Prostate gland (tissue), 2 donors: ENCODE data around the gene PTPN13. TPM values are rescaled to one million over a fixed set of nuclear protein-coding genes. Genes with fewer than 3 reads are reported as not detected.

ENCODE experiments used
- DNase-seq: peaks from one replicate; pipeline ENCODE4 v3.0.0-alpha.2; 2019; ENCODE audit warnings: low spot score
- H3K27ac ChIP-seq, 2 donors: fragments of 200-600 bp; sonication (generic); 2 replicates each; pipeline ENCODE4 v1.5.1; 2017 to 2019
- H3K27me3 ChIP-seq: fragments of 200-600 bp; sonication (generic); replicated peaks from 2 replicates; pipeline ENCODE4 v1.5.1; 2019; ENCODE audit not compliant: insufficient read depth
- H3K36me3 ChIP-seq, 2 donors: fragments of 200-600 bp; sonication (generic); 1 replicate in 1 of 2; 2 replicates in 1 of 2; pipeline versions ENCODE4 v1.5.1 to v1.8.1; 2017 to 2019
- H3K4me1 ChIP-seq: fragments of 200-600 bp; sonication (generic); replicated peaks from 2 replicates; pipeline ENCODE4 v1.5.1; 2019
- H3K4me3 ChIP-seq, 2 donors: fragments of 200-600 bp; sonication (generic); 2 replicates each; pipeline ENCODE4 v1.5.1; 2017 to 2019
- H3K9me3 ChIP-seq: fragments of 200-600 bp; sonication (generic); 2 replicates; pipeline ENCODE4 v1.5.1; 2017
- POLR2A ChIP-seq: fragments of 450-650 bp; IDR thresholded peaks from one replicate; pipeline ENCODE4 v1.6.1; 2016; ENCODE audit warnings: antibody characterized with exemption, mild to moderate bottlenecking
- POLR2AphosphoS5 ChIP-seq: sonication (generic); formaldehyde crosslinking; IDR thresholded peaks from one replicate; pipeline ENCODE4 v1.6.1; 2017; ENCODE audit warnings: antibody characterized with exemption
- WGBS: methylation state at CpG from one replicate; pipeline ENCODE4 v1.1.5; 2018; 5-methylcytosine and 5-hydroxymethylcytosine counted together
- intact Hi-C: fragments of 100-400 bp; cut with DNase I; formaldehyde crosslinking; loops from one replicate; pipeline ENCODE4 v1.14.2; 2022
- total RNA-seq, 2 donors: library from RNA; depleted of rRNA; stranded (reverse); fragments of >200 nt; gene quantifications; one replicate each; pipeline ENCODE4 v1.1.0, GENCODE V29; 2016
- TF ChIP-seq, protein P1 (sequence below), 4 experiments: fragments of 200-600 bp in 2 of 4; fragments of 450-650 bp in 2 of 4; sonication (generic) in 2 of 4; IDR thresholded peaks; 1 replicate in 3 of 4; 2 replicates in 1 of 4; pipeline ENCODE4 v1.5.1; 2016 to 2019; ENCODE audit warnings: antibody characterized with exemption in 4 of 4, mild to moderate bottlenecking in 2 of 4, moderate library complexity in 2 of 4

PTPN13 gene
- total RNA-seq, 2 donors from 2014 or later: 24.6 to 61.2 TPM

DNA sequence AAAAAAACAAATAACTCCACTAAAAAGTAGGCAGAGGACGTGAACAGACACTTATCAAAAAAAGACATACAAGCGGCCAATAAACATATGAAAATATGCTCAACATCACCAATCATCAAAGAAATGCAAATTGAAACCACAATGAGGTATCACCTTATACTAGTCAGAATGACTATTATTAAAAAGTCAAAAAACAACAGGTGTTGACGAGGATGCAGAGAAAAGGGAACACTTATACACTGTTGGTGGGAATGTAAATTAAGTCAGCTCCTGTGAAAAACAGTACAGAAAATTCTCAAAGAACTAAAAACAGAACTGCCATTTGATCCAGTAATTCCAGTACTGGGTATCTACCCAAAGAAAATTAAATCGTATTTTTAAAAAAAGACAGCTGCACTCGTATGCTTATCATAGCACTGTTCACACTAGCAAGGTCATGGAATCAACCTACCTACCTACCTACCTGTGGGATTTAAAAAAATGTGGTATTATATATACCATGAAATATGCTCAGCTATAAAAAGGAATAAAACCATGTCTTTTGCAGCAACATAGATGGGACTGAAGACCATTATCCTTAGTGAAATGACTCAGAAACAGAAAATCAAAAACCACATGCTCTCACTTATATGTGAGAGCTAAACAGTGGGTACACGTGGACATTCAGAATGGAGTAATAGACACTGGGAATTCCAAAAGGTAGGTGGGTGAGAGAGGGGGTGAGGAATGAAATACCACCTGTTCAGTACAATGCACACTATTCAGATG, 24.8 kb upstream of the PTPN13 start:
- no peaks in the 10 kb centered on the region for H3K9me3 ChIP-seq
- H3K36me3 ChIP-seq: no peaks in the 10 kb centered on the region
- DNase-seq: no peak
- intact Hi-C loops: no loop called here
- 84% methylated on average over 6 of the region's 6 CpGs for WGBS
- no peak overlapping the region for H3K4me3 ChIP-seq
- H3K4me1 ChIP-seq: no peaks in the 10 kb centered on the region
- H3K27me3 ChIP-seq: no peaks in the 10 kb centered on the region
- TF ChIP-seq POLR2A (no peak), POLR2AphosphoS5 (no peak)
- TF ChIP-seq, protein P1, sequence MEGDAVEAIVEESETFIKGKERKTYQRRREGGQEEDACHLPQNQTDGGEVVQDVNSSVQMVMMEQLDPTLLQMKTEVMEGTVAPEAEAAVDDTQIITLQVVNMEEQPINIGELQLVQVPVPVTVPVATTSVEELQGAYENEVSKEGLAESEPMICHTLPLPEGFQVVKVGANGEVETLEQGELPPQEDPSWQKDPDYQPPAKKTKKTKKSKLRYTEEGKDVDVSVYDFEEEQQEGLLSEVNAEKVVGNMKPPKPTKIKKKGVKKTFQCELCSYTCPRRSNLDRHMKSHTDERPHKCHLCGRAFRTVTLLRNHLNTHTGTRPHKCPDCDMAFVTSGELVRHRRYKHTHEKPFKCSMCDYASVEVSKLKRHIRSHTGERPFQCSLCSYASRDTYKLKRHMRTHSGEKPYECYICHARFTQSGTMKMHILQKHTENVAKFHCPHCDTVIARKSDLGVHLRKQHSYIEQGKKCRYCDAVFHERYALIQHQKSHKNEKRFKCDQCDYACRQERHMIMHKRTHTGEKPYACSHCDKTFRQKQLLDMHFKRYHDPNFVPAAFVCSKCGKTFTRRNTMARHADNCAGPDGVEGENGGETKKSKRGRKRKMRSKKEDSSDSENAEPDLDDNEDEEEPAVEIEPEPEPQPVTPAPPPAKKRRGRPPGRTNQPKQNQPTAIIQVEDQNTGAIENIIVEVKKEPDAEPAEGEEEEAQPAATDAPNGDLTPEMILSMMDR (IDR thresholded peaks at IDR 0.05): no peak
- no peak overlapping the region for H3K27ac ChIP-seq

DNA sequence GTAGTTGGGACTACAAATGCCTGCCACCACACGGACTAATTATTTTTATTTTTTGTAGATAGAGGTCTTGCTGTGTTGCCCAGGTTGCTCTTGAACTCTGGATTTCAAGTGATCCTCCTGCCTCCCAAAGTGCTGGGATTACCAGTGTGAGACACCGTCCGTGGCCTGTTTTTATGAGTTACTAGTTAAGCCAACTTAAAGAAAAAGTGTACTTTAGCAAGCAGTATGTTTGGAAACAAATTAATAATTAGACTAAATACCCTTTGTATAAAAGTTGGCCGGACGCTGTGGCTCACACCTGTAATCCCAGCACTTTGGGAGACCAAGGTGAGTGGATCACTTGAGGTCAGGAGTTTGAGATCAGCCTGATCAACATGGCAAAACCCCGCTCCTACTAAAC, 14.2 kb upstream of the PTPN13 start:
- TF ChIP-seq, protein P1 (IDR thresholded peaks at IDR 0.05): no peak
- no peak for TF ChIP-seq POLR2AphosphoS5
- no peak for TF ChIP-seq POLR2A
- Histone ChIP-seq H3K4me1 (no peaks in the 10 kb centered on the region), H3K27me3 (no peaks in the 10 kb centered on the region), H3K27ac (no peak overlapping the region), H3K4me3 (no peak overlapping the region), H3K9me3 (no peaks in the 10 kb centered on the region), H3K36me3 (no peaks in the 10 kb centered on the region)
- DNase-seq: no peak
- 93% methylated on average over 6 of the region's 6 CpGs for WGBS
- intact Hi-C loops: no loop called here

DNA sequence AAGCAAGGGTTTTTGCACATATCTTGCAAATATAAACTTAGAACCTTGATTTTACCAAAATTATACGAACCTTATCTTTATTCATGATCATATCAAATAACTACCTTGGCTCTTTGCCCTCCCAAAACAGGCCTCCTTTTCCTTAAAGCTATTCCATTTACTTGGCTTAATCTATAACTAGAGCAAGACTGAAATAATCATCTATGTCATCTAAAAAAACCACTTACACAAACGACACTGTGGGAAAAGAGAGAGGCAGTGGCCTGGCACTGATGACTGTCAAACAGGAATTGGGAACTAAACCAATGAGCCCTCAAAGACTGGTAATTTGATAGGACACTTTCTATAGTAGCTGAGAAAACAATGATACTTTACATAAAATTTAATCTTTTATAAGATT, 11.7 kb upstream of the PTPN13 start:
- WGBS: 7% methylated on average over 2 of the region's 2 CpGs
- TF ChIP-seq, protein P1 (IDR thresholded peaks at IDR 0.05): no peak
- TF ChIP-seq POLR2AphosphoS5 (no peak), POLR2A (no peak)
- intact Hi-C loops: no loop called here
- Histone ChIP-seq H3K9me3 (no peaks in the 10 kb centered on the region), H3K36me3 (no peaks in the 10 kb centered on the region), H3K27me3 (no peaks in the 10 kb centered on the region), H3K27ac (no peak overlapping the region), H3K4me1 (peaks cover 8% of the 10 kb centered on the region), H3K4me3 (peak overlapping the region in 1 of 2 donors; percentile 10)
- no peak for DNase-seq

DNA sequence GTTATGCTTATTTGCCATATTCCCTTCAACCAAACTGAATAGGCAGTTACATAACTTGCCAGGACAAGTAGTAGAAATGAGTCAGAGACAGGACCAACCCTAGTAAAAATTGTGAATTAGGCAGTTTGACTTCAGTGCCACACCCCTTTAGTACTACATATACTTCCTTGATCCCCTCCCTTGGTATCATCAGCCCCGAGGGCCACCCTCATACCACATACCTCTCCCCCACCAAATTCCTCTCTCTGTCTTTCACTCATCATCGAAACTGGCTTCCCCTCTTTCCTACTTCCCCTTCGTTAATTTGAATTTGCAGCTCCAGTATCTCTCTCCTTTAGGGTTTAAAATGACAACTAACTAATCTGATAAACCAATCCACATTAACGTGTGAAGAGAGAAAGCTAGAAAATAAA, 7.9 kb upstream of the PTPN13 start:
- no peak overlapping the region for H3K4me3 ChIP-seq
- no peaks in the 10 kb centered on the region for H3K9me3 ChIP-seq
- no peaks in the 10 kb centered on the region for H3K36me3 ChIP-seq
- intact Hi-C loops: loop anchor here (5.0 kb wide), 1 partner anchor 89 kb away; no protein-coding TSS in a partner anchor
- TF ChIP-seq POLR2A (no peak), POLR2AphosphoS5 (peak; percentile 28)
- TF ChIP-seq, protein P1 (IDR thresholded peaks at IDR 0.05): no peak
- H3K27ac ChIP-seq: peak overlapping the region in 1 of 2 donors; percentile 52
- DNase-seq: no peak
- H3K4me1 ChIP-seq: peaks cover 10% of the 10 kb centered on the region
- no peaks in the 10 kb centered on the region for H3K27me3 ChIP-seq
- 35% methylated on average over 4 of the region's 4 CpGs for WGBS
